ENCODE measurements around the gene ZFYVE9. TPM values are rescaled to one million over a fixed set of nuclear protein-coding genes. Genes with fewer than 3 reads are reported as not detected.
"Not testable (repeated sequence)": the region's sequence is repeated elsewhere in the genome, so short reads cannot be mapped to it uniquely, and the experiment has no call there.

Gene ZFYVE9
- total RNA-seq, 1 donor from 2014 or later: 11.1 TPM

DNA sequence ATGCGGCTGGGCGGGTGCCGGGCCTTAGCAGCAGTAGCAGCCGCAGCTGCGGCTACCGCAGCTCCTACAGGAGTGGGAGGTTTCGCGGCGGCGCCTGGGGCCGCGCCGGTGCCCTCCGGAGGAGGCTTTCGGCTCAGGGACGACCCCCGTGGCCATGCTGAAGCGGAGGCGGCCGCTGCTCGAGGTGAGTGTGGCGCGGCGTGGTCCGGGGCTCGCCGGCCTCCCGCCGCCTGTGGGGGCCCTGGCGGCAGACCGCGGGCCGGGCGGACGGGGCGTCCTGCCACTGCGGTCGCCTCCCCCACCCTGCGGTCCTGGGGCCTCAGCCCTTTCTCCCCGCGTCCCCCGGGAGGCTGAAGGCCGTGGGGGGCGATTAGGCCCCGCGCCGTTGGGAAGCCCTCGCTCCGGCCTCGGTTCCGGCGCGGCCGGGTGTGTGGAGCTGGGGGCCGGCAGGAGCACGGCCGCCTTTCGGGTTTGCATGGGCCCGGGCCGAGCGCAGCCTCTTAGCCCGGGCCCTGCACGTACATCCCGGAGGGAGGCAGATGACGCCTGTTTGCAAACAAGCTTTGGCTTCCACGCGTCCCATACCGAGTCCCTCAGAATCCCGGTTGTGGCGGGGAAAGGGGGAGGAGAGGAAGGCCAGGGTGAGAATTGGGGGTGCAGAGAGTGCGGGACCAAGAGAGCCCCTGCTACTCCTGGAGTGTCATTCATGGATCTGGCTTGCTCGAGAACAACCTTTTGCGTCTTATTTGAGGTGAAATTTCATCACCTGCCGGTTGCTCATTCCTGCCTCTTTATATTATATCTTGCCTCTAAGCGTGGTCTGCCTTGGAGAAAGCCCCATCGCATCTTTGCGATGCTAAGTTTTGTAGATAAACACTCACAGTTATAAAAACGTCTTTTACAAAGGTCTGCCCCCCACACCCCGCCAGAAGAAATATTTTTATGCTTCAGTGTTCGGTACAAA lies 613 bp downstream of the ZFYVE9 start:
- ATAC-seq: peak; percentile 76
- DNase-seq (ENCODE audit: low spot score): peak; percentile 66

DNA sequence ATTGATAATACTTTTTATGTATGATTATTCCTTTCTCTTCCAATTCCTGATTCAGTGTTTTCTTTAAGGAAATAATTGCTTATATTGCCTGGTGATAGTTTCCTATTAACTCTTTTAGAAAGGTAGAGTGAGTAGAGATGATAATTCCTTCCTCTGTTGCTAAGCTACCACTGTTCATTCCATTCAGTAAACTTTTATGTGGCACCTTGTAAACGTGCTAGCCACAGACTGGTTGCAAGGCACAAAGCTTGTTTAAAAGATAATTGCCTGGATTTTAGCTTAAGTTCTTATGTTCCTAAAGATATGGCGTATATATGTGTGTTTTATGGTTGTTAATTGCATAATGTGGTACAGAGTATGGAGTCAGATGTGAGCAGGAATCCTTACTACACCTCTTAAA lies 3.2 kb downstream of the ZFYVE9 start:
- DNase-seq (ENCODE audit: low spot score): no peak

DNA sequence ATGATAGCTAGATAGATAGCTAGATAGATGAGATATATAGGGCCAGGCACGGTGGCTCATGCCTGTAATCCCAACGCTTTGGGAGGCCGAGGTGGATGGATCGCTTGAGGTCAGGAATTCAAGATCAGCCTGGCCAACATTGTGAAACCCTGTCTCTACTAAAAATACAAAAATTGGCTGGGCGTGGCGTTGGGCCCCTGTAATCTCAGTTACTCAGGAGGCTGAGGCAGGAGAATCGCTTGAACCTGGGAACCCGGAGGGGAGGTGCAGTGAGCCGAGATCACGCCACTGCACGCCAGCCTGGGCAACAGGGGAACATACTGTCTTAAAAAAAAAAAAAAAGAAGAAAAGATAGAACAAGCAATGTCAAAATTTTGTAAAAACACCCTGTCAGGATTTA lies 8.6 kb downstream of the ZFYVE9 start:
- not testable (repeated sequence) for DNase-seq (ENCODE audit: low spot score); ATAC-seq

More for the DNA sequence above, 3.2 kb downstream of the ZFYVE9 start:
- ATAC-seq: no peak

DNA sequence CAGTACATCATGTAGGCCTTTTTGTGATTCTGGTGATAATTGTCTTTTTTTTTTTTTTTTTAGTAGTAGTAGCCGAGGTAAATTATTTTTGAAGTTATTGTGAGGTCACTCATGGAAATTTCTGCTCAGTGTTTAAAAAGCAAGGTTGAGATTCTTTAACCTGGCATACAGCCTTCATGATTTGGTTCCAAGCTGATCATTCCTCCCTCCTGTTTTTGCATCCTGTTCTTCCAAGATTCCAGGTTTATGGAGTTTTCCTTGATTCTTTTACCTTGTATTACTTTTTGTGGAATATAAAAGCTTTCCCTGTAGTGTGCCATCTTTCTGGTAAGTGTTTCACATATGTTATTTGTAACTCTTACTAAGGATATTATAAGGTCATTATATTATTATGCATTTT lies 9.1 kb downstream of the ZFYVE9 start:
- no peak for ATAC-seq
- no peak for DNase-seq (ENCODE audit: low spot score)

DNA sequence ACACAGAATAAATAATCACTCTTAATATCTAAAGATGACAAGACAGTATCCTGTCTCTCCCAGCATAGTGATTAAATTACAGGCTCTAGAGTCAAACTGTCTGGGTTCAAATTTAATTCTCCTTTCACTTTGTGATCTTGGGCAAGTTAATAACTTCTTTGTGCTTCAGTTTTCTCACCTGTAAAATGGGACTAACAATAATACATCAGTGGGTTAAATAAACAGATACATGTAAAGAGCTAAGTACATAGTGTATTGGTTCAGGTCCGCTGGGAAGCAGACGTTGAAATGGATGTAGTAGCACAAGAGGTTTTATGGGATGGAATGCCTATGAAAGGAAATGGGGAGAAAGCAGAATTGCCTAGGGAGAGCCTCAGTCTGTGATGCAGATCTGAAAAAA lies 10.7 kb downstream of the ZFYVE9 start:
- ATAC-seq: no peak
- no peak for DNase-seq (ENCODE audit: low spot score)

DNA sequence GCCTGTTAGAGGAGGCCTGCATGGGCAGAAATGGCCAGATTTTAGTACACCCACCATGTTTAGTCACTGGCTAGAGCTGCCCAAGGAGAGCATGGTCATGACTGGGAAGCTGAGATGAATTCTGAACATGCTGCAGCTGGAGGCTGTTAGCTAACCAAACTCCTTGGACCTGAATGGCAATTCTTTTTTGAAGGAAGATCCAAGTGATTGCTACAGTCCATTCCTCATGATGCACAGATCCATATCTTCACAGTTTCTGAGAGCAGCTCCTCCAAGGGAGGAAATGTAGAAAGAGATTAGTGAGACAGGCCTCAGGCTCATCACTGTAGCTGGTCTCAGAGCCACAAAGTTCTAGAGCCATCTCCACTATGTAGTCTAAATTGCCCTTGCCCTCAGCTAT lies 11.1 kb downstream of the ZFYVE9 start:
- ATAC-seq (no peak), DNase-seq (ENCODE audit: low spot score) (no peak)

DNA sequence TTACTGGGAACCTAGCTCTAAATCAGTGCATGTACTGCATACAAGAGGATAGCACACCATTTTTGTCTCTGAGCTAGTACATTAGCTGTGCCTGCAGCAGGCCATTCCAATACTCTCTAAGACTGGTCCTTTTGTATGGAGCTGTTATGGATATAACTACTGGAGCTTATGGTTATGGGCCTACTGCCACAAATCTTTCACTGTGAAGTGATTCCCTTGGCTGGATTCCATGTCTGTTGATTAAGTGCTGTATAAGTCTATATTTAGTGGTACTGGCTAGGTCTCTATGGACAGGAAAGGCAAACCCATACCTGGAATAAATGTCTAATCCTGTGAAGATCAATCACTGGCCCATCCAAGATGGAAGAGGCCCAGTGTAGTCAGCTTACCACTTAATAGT lies 12.0 kb downstream of the ZFYVE9 start:
- DNase-seq (ENCODE audit: low spot score) (no peak), ATAC-seq (no peak)

DNA sequence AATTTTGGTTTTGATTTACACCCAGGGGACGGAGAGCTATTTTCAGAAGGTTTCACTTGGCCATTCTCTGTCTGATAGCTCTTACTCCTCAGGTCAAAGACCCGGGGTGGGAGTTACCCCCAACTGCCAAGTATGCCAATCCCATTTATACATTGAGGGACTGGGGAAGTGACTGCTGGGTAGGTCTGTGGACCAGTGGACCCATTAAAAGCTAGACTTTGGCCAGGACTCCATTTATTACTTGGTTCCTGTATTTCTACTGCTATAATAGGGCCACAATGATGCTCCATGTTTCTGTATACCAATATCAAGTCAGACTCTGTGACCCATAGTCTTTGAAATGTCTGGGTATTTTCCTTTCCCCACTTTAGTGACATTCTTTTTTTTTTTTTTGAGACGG lies 14.6 kb downstream of the ZFYVE9 start:
- DNase-seq (ENCODE audit: low spot score) (no peak), ATAC-seq (no peak)

DNA sequence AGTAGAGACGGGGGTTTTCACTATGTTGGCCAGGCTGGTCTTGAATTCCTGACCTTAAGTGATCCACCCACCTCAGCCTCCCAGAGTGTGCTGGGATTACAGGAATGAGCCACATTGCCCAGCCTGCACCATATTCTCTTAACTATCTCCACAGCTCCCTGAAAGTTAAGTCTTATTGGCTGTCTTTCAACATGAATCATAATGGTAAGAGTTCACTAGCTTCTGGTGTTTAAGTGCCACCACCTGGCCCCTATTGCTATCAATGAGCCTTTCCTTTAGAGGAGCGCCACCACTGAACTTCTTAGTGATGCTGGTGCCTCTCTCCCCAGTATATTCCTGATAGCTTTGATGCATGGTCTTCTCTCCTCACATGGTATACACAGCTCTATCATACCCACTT lies 15.7 kb downstream of the ZFYVE9 start:
- no peak for ATAC-seq

DNA sequence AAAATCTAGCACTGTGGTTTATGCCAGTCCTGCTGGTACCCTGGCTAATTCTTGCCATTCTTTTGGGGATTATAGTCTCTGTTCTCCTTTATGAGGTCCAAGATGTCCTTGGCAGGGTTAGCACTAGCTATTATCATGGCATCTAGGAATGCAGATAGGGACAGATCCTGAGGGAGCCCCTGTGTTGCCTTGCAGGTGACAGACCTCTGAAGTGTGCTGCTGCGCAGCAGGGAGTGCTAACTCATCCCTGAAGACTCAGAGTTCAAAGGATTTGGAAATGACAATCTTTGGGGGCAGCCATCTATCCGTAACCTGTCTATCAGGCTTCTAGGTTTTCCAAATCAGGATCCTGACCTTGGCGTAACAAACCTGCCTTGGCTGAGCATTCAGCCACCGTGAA lies 16.3 kb downstream of the ZFYVE9 start:
- no peak for ATAC-seq
- DNase-seq (ENCODE audit: low spot score): no peak

More for the DNA sequence above, 15.7 kb downstream of the ZFYVE9 start:
- DNase-seq (ENCODE audit: low spot score): no peak

DNA sequence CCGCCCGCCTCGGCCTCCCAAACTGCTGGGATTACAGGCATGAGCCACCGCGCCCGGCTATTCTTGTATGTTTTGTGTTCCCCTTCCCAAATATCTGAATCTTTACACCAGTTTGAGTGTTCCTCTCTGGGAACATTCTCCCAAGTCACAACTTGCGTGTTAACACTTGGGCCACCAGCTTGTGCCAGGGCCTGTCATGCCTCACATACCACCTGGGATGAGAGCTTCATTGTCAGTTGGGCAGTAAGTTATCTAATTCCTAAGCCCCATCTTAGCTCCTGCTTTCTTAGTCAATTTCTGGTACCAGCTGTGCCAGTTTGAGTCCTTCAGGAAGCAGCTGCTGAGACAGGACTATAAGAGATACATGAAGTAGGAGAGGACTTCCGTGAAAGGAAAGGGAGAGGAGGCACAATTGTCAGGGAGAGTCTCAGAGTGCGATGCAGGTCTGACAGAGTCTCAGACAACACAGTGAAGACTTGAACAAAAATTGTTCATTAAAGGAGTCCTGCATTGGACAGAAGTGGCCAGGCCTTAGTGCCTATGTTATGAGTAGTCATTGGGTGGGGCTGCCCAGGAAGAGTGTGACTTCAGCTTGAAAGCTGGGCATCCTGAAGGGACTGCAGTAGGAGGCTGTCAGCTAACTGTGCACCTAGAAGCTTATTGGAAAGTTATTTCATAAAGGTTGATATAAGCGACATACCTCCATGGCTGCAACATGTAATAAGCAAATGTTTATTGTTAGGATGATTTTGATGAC lies 17.3 kb downstream of the ZFYVE9 start:
- ATAC-seq: no peak

DNA sequence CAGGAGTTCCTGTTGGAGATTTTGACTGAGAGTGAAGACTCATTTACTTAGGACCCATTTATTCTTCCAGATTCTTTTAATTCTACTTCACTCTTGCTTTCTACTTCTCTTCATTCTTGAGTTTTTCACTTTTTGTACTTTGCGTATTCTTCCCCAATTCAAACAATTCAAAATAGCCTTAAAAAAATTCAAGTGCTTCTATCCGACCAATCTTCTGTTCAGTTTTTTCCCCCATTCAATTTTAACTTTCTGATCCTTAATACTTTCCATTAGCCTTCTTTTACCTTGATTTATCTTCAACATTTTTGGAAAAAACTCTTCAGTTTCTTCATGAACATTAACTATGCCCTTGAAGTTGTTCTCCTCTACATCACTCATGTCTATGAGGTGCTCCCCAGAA lies 21.1 kb downstream of the ZFYVE9 start:
- DNase-seq (ENCODE audit: low spot score) (no peak), ATAC-seq (no peak)

More for the DNA sequence above, 17.3 kb downstream of the ZFYVE9 start:
- DNase-seq (ENCODE audit: low spot score): no peak

DNA sequence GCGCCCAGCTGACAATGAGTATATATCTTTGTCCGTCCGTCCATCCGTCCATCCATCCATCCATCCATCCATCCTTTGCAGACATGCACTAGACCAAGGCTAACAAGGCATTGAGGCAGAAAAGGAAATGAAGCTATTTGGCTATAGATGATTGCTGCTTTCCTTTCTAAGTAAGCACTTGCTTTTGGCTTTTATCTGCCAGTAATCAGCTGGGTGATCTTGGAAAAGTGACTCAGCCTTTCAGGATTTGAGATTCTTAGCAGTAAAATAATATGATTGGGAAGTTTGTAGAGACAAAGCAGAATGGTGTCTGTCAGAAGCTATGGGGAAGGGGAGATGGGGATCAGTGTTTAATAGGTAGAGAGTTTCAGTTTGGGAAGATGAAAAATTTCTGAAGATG lies 22.7 kb downstream of the ZFYVE9 start:
- DNase-seq (ENCODE audit: low spot score) (no peak), ATAC-seq (no peak)

DNA sequence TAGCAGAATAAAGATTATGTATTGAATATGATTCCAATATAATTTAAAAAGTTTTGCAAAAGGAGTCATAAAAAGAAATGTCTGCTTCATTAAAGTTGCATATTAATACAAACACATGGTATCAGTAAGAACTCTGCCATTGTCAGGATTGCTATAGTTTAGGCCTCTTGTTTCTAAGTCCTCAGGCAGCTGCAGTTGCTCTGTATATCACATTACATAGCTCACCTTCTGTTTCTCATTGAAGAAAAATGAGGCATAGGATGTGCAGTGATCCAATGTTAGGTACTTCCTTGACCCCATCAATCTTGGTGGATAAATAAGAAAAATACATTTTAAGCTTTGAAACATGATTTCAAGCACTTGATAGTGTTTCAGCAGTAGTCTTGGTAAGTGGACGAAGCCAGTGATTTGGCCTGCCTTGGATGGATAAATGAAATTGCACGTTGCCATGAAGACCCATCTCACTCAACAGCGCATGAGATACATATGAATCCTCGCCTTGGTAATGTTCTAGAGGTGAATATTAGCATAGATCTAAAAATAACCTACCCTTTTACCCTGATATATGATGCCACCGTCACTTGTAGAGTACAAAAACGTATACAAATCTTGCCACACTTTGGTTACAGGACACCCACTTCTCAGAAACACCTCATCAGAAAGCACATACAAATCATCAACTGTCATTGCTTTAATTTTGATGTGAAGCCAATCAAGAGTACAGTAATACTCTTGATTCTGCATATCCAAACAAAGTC lies 25.3 kb downstream of the ZFYVE9 start:
- ATAC-seq (no peak), DNase-seq (ENCODE audit: low spot score) (no peak)

DNA sequence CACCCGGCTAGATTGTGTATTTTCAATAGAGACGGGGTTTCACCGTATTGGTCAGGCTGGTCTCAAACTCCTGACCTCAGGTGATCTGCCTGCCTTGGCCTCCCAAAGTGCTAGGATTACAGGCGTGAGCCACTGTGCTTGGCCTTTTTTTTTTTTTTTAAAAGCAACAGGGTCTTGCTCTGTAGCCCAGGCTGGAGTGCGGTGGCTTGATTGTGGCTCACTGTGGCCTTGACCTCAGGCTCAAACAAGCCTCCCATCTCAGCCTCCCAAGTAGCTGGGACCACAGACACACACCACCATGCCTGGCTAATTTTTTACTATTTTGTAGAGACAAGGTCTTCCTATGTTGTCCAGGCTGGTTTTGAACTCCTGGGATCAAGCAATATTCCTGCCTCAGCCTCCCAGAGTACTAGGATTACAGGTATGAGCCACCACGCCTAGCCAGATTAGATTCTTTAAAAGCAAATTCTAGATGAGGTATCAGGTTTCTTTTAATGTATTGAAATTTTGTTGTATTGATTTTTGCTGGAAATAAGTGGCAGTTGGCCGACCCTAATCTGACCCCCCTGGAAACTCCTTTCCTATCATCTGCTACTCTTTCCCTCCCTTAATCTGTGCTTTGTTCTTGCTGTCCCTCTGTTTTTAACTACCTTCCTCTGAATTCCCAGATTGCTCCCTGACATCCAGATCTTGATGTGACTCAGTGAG lies 26.6 kb downstream of the ZFYVE9 start:
- ATAC-seq (no peak), DNase-seq (ENCODE audit: low spot score) (no peak)

DNA sequence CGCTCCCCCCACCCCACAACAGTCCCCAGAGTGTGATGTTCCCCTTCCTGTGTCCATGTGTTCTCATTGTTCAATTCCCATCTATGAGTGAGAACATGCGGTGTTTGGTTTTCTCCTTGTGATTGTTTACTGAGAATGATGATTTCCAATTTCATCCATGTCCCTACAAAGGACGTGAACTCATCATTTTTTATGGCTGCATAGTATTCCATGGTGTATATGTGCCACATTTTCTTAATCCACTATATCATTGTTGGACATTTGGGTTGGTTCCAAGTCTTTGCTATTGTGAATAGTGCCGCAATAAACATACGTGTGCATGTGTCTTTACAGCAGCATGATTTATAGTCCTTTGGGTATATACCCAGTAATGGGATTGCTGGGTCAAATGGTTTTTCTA lies 29.3 kb downstream of the ZFYVE9 start:
- not testable (repeated sequence) for ATAC-seq; DNase-seq (ENCODE audit: low spot score)

DNA sequence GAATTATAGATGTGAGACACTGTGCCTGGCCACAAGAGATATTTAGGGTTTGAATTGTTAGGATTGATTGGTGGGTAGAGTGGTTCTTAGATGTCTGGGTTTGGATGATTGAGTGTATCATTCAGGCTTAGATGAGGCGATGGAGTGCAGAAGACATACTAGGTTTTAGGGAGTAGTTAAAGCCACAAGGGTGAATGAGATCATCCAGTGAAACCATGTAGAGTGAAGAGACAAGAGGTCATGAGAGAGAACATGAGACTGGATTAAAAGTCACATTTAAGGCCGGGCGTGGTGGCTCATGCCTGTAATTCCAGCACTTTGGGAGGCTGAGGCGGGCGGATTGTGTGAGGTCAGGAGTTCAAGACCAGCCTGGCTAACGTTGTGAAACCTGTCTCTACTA lies 37.2 kb downstream of the ZFYVE9 start:
- no peak for ATAC-seq
- no peak for DNase-seq (ENCODE audit: low spot score)

DNA sequence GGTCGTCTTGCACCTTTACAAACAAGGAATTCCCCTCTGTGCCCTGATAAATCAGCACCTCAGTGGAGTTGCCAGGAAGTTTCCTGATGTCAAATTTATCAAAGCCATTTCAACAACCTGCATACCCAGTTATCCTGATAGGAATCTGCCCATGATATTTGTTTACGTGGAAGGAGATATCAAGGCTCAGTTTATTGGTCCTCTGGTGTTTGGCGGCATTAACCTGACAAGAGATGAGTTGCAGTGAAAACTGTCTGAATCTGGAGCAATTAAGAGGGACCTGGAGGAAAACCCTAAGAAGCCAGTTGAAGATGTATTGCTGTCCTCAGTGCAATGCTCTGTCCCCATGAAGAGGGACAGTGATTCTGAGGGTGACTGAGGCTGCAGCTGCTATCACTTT lies 38.3 kb downstream of the ZFYVE9 start:
- DNase-seq (ENCODE audit: low spot score) (no peak), ATAC-seq (no peak)

DNA sequence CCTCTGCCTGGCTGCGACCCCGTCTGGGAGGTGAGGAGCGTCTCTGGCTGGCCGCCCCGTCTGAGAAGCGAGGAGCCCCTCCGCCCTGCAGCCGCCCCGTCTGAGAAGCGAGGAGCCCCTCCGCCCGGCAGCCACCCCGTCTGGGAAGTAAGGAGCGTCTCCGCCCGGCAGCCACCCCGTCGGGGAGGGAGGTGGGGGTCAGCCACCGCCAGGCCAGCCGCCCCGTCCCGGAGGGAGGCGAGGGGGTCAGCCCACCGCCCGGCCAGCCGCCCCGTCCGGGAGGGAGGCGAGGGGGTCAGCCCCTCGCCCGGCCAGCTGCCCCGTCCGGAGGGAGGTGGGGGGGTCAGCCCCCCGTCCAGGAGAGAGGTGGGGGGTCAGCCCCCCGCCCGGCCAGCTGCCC lies 39.9 kb downstream of the ZFYVE9 start:
- not testable (repeated sequence) for ATAC-seq; DNase-seq (ENCODE audit: low spot score)

DNA sequence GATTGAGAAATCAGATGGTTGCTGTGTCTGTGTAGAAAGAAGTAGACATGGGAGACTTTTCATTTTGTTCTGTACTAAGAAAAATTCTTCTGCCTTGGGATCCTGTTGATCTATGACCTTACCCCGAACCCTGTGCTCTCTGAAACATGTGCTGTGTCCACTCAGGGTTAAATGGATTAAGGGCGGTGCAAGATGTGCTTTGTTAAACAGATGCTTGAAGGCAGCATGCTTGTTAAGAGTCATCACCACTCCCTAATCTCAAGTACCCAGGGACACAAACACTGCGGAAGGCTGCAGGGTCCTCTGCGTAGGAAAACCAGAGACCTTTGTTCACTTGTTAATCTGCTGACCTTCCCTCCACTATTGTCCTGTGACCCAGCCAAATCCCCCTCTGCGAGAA lies 40.4 kb downstream of the ZFYVE9 start:
- ATAC-seq: not testable (repeated sequence)

More for the DNA sequence above, 40.4 kb downstream of the ZFYVE9 start:
- not testable (repeated sequence) for DNase-seq (ENCODE audit: low spot score)
